Keratinocyte (primary cell): ENCODE measurements around the gene CDH9. TPM values are rescaled to one million over a fixed set of nuclear protein-coding genes. Genes with fewer than 3 reads are reported as not detected.

Source experiments
- DNase-seq: peaks from one replicate; pipeline ENCODE4 v3.0.0-alpha.2; 2011; ENCODE audit warnings: low read depth, missing footprints, low spot score
- FAIRE-seq: peaks from 2 replicates; lab custom pipeline; 2011; peaks lifted over from hg19 to GRCh38; lab: Jason Lieb, UNC
- H2AFZ ChIP-seq: 2 replicates; pipeline ENCODE4 v1.6.0; 2012; ENCODE audit warnings: low read length, control low read depth, inconsistent platforms; ENCODE audit not compliant: control insufficient read depth
- H3K27ac ChIP-seq: 2 replicates; pipeline ENCODE4 v1.5.1; 2011; ENCODE audit warnings: low read length; ENCODE audit not compliant: control insufficient read depth, insufficient read depth
- H3K27me3 ChIP-seq: 3 replicates; pipeline ENCODE4 v1.6.0; 2011; ENCODE audit warnings: low read length; ENCODE audit not compliant: control insufficient read depth, insufficient read depth; ENCODE audit errors: extremely low read depth
- H3K36me3 ChIP-seq, 2 experiments: 2 replicates in 1 of 2; 3 replicates in 1 of 2; pipeline ENCODE4 v1.5.1; 2011; ENCODE audit warnings: low read length in 2 of 2, mild to moderate bottlenecking in 1 of 2; ENCODE audit not compliant: control insufficient read depth in 2 of 2, insufficient read depth in 2 of 2; ENCODE audit errors: extremely low read depth in 1 of 2
- H3K4me1 ChIP-seq: 3 replicates; pipeline ENCODE4 v1.5.1; 2011; ENCODE audit warnings: low read length; ENCODE audit not compliant: control insufficient read depth, insufficient read depth; ENCODE audit errors: extremely low read depth
- H3K4me2 ChIP-seq: 3 replicates; pipeline ENCODE4 v1.6.0; 2011; ENCODE audit warnings: low read depth, low read length; ENCODE audit not compliant: control insufficient read depth, insufficient read depth; ENCODE audit errors: extremely low read depth
- H3K4me3 ChIP-seq, 3 experiments: fragments of 200-600 bp in 1 of 3; sonication (generic) in 1 of 3; 2 replicates in 2 of 3; 3 replicates in 1 of 3; pipeline ENCODE4 v1.5.1; 2011 to 2016; ENCODE audit warnings: low read length in 3 of 3, mild to moderate bottlenecking in 3 of 3, control low read depth in 2 of 3, inconsistent platforms in 1 of 3, low read depth in 1 of 3, mixed read lengths in 1 of 3, mixed run types in 1 of 3, moderate library complexity in 1 of 3; ENCODE audit not compliant: control insufficient read depth in 2 of 3, insufficient read depth in 2 of 3; ENCODE audit errors: extremely low read depth in 1 of 3
- H3K79me2 ChIP-seq: 2 replicates; pipeline ENCODE4 v1.6.0; 2012; ENCODE audit warnings: low read length; ENCODE audit not compliant: control insufficient read depth, insufficient read depth
- H3K9ac ChIP-seq: 3 replicates; pipeline ENCODE4 v1.6.0; 2011; ENCODE audit warnings: low read length; ENCODE audit not compliant: control insufficient read depth, insufficient read depth; ENCODE audit errors: extremely low read depth
- H3K9me1 ChIP-seq: 3 replicates; pipeline ENCODE4 v1.6.0; 2011; ENCODE audit warnings: low read length; ENCODE audit not compliant: control insufficient read depth, insufficient read depth; ENCODE audit errors: extremely low read depth
- H3K9me3 ChIP-seq: 2 replicates; pipeline ENCODE4 v1.5.1; 2012; ENCODE audit warnings: low read depth, low read length; ENCODE audit not compliant: control insufficient read depth
- H4K20me1 ChIP-seq: 3 replicates; pipeline ENCODE4 v1.6.0; 2011; ENCODE audit warnings: low read length; ENCODE audit not compliant: control insufficient read depth, insufficient read depth; ENCODE audit errors: extremely low read depth
- EZH2 ChIP-seq: IDR thresholded peaks from one replicate; pipeline ENCODE4 v1.6.1; 2012; ENCODE audit warnings: inconsistent platforms, mild to moderate bottlenecking, low read length, moderate library complexity
- dilution Hi-C: fragments of 300-500 bp; cut with MboI; formaldehyde crosslinking; loops from one replicate; pipeline ENCODE4 v1.7.0; 2020; ENCODE audit warnings: low sequenced_read_pairs; ENCODE audit not compliant: extremely low pct_ligation_motif_present
- polyA plus RNA-seq, 5 experiments: library from polyadenylated mRNA; depleted of rRNA in 3 of 5; stranded (reverse) in 3 of 5; stranded (forward) in 1 of 5; unstranded in 1 of 5; fragments of >200 nt; gene quantifications; 1 replicate in 1 of 5; 2 replicates in 3 of 5; 3 replicates in 1 of 5; pipeline versions ENCODE4 v1.2.1 to v1.2.3, GENCODE V29; 2011 to 2012; ENCODE audit warnings: missing spikeins in 2 of 5, low read depth in 1 of 5, low replicate concordance in 1 of 5
- TF ChIP-seq, protein P1 (sequence below), 3 experiments: IDR thresholded peaks in 1 of 3; conservative IDR thresholded peaks in 1 of 3; optimal IDR thresholded peaks in 1 of 3; 2 replicates in 2 of 3; 3 replicates in 1 of 3; pipeline versions ENCODE3 to v1.5.1; 2011; ENCODE audit warnings: low read length in 3 of 3, mild to moderate bottlenecking in 3 of 3, moderate library complexity in 2 of 3, control low read depth in 1 of 3, inconsistent platforms in 1 of 3; ENCODE audit not compliant: insufficient read depth in 2 of 3; ENCODE audit errors: extremely low read depth in 1 of 3

Gene CDH9
- polyA plus RNA-seq, 1 donor (not counting 4 experiments of a cell fraction or from before 2014, with no cell fraction given), result not detected

DNA sequence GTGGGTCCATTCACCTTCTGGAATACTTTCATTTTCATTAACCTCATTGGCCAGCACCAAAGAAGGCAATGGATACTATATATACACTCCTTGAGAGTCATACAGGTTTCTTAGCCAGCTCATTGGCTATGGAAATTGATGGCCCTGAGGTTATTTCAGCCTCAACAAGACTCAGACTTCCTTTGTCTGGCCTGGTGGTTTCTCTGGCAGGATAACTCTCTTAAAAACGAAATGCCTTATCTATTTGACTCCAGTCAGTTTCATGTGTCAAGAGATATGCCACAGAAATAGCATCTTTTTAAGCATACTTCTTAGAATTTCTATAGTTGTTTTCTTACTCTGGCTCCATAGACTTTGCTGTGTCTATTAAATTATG, 28.9 kb downstream of the CDH9 start:
- H3K27ac ChIP-seq, result no peak overlapping the region
- H3K9me1 ChIP-seq, result no peaks in the 10 kb centered on the region
- H3K4me2 ChIP-seq, result no peak overlapping the region
- no peak for TF ChIP-seq EZH2
- TF ChIP-seq, protein P1, sequence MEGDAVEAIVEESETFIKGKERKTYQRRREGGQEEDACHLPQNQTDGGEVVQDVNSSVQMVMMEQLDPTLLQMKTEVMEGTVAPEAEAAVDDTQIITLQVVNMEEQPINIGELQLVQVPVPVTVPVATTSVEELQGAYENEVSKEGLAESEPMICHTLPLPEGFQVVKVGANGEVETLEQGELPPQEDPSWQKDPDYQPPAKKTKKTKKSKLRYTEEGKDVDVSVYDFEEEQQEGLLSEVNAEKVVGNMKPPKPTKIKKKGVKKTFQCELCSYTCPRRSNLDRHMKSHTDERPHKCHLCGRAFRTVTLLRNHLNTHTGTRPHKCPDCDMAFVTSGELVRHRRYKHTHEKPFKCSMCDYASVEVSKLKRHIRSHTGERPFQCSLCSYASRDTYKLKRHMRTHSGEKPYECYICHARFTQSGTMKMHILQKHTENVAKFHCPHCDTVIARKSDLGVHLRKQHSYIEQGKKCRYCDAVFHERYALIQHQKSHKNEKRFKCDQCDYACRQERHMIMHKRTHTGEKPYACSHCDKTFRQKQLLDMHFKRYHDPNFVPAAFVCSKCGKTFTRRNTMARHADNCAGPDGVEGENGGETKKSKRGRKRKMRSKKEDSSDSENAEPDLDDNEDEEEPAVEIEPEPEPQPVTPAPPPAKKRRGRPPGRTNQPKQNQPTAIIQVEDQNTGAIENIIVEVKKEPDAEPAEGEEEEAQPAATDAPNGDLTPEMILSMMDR (optimal IDR thresholded peaks at IDR 0.05 in 1 of 3, IDR thresholded peaks at IDR 0.05 in 1 of 3, conservative IDR thresholded peaks at IDR 0.05 in 1 of 3; ENCODE audit: extremely low read depth in 1 of 3, insufficient read depth in 2 of 3, low read length in 3 of 3), result no peak
- no peaks in the 10 kb centered on the region for H4K20me1 ChIP-seq
- no peaks in the 10 kb centered on the region for H3K36me3 ChIP-seq
- no peaks in the 10 kb centered on the region for H3K79me2 ChIP-seq
- H2AFZ ChIP-seq, result no peak overlapping the region
- dilution Hi-C loops, result no loop called here
- no peak overlapping the region for H3K9ac ChIP-seq
- FAIRE-seq, result no peak
- no peak overlapping the region for H3K4me3 ChIP-seq
- H3K9me3 ChIP-seq, result no peaks in the 10 kb centered on the region
- no peaks in the 10 kb centered on the region for H3K27me3 ChIP-seq
- no peaks in the 10 kb centered on the region for H3K4me1 ChIP-seq
- DNase-seq, result no peak

DNA sequence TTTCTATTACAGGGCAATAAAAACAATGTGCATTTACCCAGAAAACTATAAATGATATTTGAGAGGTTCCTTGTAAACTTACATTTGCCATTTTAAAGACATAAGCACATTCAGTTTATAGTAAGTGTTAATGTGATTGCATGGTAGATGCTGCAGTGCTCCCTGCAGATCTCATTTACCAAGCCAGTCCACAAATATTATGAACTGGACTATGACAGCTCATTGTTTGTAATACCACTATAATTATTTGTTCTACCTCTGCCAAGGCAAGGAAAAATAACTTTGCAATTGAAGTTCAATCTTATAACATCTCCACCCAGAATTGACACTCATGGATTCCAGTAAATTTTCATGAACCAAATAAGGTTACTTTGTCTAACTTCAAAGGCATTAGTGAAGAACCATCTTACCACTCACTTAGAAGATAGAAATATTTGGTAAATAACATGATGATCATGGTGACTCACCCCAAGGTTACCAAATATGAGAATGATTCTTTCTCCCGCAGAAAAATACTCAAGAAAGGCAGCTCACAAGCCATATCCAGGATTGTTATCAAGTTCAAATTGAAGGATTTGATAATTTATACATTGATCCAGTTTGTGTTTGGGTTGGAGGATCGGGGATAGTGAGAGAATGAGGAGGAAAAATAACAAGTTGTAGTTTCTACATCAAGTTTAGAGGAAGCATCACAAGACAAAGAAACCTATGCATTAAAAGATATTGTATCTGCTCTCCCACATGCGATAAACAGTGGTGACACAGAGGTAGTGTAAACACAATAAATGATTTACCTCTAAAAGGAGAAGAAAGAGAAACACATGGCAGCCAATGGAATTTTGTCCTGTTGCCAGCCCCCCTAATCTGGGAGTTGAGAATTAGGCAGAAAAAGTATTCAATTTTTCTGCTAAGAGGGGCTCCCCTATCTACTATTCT, 29.5 kb downstream of the CDH9 start:
- Histone ChIP-seq H2AFZ (no peak overlapping the region), H3K4me1 (no peaks in the 10 kb centered on the region), H3K27ac (no peak overlapping the region), H3K36me3 (no peaks in the 10 kb centered on the region), H3K27me3 (no peaks in the 10 kb centered on the region), H3K79me2 (no peaks in the 10 kb centered on the region), H3K4me2 (no peak overlapping the region), H3K9ac (no peak overlapping the region), H3K4me3 (no peak overlapping the region), H3K9me1 (no peaks in the 10 kb centered on the region), H3K9me3 (no peaks in the 10 kb centered on the region), H4K20me1 (no peaks in the 10 kb centered on the region)
- dilution Hi-C loops, result no loop called here
- TF ChIP-seq EZH2, result no peak
- TF ChIP-seq, protein P1 (optimal IDR thresholded peaks at IDR 0.05 in 1 of 3, IDR thresholded peaks at IDR 0.05 in 1 of 3, conservative IDR thresholded peaks at IDR 0.05 in 1 of 3; ENCODE audit: extremely low read depth in 1 of 3, insufficient read depth in 2 of 3, low read length in 3 of 3), result no peak
- DNase-seq, result no peak
- FAIRE-seq, result no peak
